CD4-positive, alpha-beta T cell (primary cell): Measurements from ENCODE around the gene SERPINA4. TPM values are rescaled to one million over a fixed set of nuclear protein-coding genes. Genes with fewer than 3 reads are reported as not detected.

ENCODE experiments used
- ATAC-seq: fragments of 200-7000 bp; cut with Tn5 transposase; one replicate; pipeline ENCODE4 v1.10.0; 2022; ENCODE audit warnings: mild to moderate bottlenecking; ENCODE audit not compliant: poor library complexity
- CTCF ChIA-PET: fragments of 350-600 bp; sonication (Branson Sonifier 250); formaldehyde crosslinking; loops from one replicate; lab custom pipeline; 2021; ENCODE audit warnings: antibody characterized with exemption, inconsistent platforms; lab: Charles Lee
- POLR2A ChIA-PET: fragments of 350-600 bp; sonication (Branson Sonifier 250); formaldehyde crosslinking; loops from one replicate; lab custom pipeline; 2021; ENCODE audit warnings: antibody characterized with exemption, inconsistent platforms; lab: Charles Lee
- DNase-seq, 14 experiments: peaks; one replicate each; pipeline ENCODE4 v3.0.0-alpha.2; 2013 to 2020; ENCODE audit warnings: mixed read lengths in 2 of 14
- H3K27ac ChIP-seq, 2 donors: one replicate each; pipeline versions ENCODE4 v1.5.1 to v1.7.0; 2013; ENCODE audit warnings: low read length in 2 of 2, low read depth in 1 of 2, mild to moderate bottlenecking in 1 of 2
- H3K27me3 ChIP-seq, 2 experiments: 1 replicate in 1 of 2; 2 replicates in 1 of 2; pipeline versions ENCODE4 v1.6.1 to v1.7.0; 2013; ENCODE audit warnings: low read length in 2 of 2, control low read depth in 1 of 2, mild to moderate bottlenecking in 1 of 2, moderate library complexity in 1 of 2; ENCODE audit not compliant: insufficient read depth in 2 of 2, control insufficient read depth in 1 of 2
- H3K36me3 ChIP-seq: one replicate; pipeline ENCODE4 v1.6.1; 2013; ENCODE audit warnings: low read length, control low read depth; ENCODE audit not compliant: insufficient read depth
- H3K4me1 ChIP-seq: one replicate; pipeline ENCODE4 v1.6.1; 2013; ENCODE audit warnings: low read length, control low read depth; ENCODE audit not compliant: insufficient read depth
- H3K4me3 ChIP-seq: one replicate; pipeline ENCODE4 v1.5.1; 2013; ENCODE audit warnings: mild to moderate bottlenecking, low read length, moderate library complexity
- H3K9me3 ChIP-seq, 2 experiments: 1 replicate in 1 of 2; 2 replicates in 1 of 2; pipeline versions ENCODE4 v1.6.1 to v1.7.0; 2013; ENCODE audit warnings: low read length in 2 of 2, mild to moderate bottlenecking in 2 of 2, control low read depth in 1 of 2, moderate library complexity in 1 of 2; ENCODE audit not compliant: control insufficient read depth in 1 of 2, insufficient read depth in 1 of 2
- H3K27ac Mint-ChIP-seq: one replicate; pipeline ENCODE4 v1.8.0; 2020; ENCODE audit warnings: mixed read lengths
- H3K27me3 Mint-ChIP-seq: one replicate; pipeline ENCODE4 v1.8.0; 2021; ENCODE audit warnings: mixed read lengths
- H3K36me3 Mint-ChIP-seq: one replicate; pipeline ENCODE4 v1.8.0; 2021; ENCODE audit warnings: low read depth, mixed read lengths
- H3K4me1 Mint-ChIP-seq: one replicate; pipeline ENCODE4 v1.8.0; 2021; ENCODE audit warnings: low read depth, mixed read lengths
- H3K4me3 Mint-ChIP-seq: one replicate; pipeline ENCODE4 v1.8.0; 2020; ENCODE audit warnings: mild to moderate bottlenecking, mixed read lengths
- H3K9me3 Mint-ChIP-seq: one replicate; pipeline ENCODE4 v1.8.0; 2020; ENCODE audit warnings: mixed read lengths
- intact Hi-C, 2 experiments: fragments of 100-400 bp; cut with DNase I in 1 of 2; cut with micrococcal nuclease in 1 of 2; formaldehyde crosslinking; loops; one replicate each; pipeline versions ENCODE4 v1.15.1 to v1.9.0; 2023 to 2025; cut with DNase I, micrococcal nuclease
- total RNA-seq, 174 experiments: library from RNA in 2 of 174; stranded (reverse) in 2 of 174; gene quantifications; one replicate each; pipeline ENCODE4 v1.2.3 and lab custom pipeline; 2021 to 2026
- TF ChIP-seq, protein P1 (sequence below): fragments of 200-600 bp; IDR thresholded peaks from one replicate; pipeline ENCODE4 v1.8.0; 2022; ENCODE audit warnings: antibody characterized with exemption, mild to moderate bottlenecking

Gene SERPINA4
- total RNA-seq, 2 experiments from 2014 or later = not detected

DNA sequence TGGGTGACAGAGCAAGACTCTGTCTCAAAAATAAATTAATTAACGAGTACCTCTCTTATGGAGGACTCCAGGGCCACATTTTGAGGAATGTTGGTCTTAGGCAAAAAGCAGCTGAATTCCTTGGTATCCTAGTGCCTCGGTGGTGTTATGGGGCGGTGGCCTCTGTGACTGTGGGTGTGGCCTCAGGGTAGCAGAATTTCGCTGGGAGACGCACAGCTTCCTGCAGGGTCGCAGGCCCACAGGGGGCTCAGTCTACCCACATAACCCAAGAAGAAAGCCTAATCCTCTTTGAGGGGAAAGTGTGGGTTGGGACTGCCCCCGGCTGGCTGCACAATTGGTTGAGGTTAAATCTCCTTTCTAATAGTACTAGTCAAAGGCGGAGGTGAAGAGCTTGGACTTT, 11.2 kb upstream of the SERPINA4 start:
- H3K27me3 Mint-ChIP-seq = peaks cover 73% of the 10 kb centered on the region
- ATAC-seq (no peak), DNase-seq (no peak)
- POLR2A ChIA-PET = no interaction called here
- H3K4me3 ChIP-seq = no peak overlapping the region
- TF ChIP-seq, protein P1, sequence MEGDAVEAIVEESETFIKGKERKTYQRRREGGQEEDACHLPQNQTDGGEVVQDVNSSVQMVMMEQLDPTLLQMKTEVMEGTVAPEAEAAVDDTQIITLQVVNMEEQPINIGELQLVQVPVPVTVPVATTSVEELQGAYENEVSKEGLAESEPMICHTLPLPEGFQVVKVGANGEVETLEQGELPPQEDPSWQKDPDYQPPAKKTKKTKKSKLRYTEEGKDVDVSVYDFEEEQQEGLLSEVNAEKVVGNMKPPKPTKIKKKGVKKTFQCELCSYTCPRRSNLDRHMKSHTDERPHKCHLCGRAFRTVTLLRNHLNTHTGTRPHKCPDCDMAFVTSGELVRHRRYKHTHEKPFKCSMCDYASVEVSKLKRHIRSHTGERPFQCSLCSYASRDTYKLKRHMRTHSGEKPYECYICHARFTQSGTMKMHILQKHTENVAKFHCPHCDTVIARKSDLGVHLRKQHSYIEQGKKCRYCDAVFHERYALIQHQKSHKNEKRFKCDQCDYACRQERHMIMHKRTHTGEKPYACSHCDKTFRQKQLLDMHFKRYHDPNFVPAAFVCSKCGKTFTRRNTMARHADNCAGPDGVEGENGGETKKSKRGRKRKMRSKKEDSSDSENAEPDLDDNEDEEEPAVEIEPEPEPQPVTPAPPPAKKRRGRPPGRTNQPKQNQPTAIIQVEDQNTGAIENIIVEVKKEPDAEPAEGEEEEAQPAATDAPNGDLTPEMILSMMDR = no peak
- H3K4me1 ChIP-seq = no peaks in the 10 kb centered on the region
- intact Hi-C loops = loop anchor here in 1 of 2 experiments (10.0 kb wide), 1 partner anchor 415 kb away; no protein-coding TSS in a partner anchor
- H3K9me3 ChIP-seq = peaks cover 0 to 15% of the 10 kb centered on the region in 2 experiments
- no peaks in the 10 kb centered on the region for H3K36me3 ChIP-seq
- no peak overlapping the region for H3K4me3 Mint-ChIP-seq
- no peak overlapping the region for H3K27ac ChIP-seq
- peaks cover 13% of the 10 kb centered on the region for H3K9me3 Mint-ChIP-seq
- CTCF ChIA-PET = no interaction called here
- no peaks in the 10 kb centered on the region for H3K4me1 Mint-ChIP-seq
- H3K27me3 ChIP-seq = peaks cover 0 to 6% of the 10 kb centered on the region in 2 experiments
- H3K27ac Mint-ChIP-seq = no peak overlapping the region
- H3K36me3 Mint-ChIP-seq = no peaks in the 10 kb centered on the region

DNA sequence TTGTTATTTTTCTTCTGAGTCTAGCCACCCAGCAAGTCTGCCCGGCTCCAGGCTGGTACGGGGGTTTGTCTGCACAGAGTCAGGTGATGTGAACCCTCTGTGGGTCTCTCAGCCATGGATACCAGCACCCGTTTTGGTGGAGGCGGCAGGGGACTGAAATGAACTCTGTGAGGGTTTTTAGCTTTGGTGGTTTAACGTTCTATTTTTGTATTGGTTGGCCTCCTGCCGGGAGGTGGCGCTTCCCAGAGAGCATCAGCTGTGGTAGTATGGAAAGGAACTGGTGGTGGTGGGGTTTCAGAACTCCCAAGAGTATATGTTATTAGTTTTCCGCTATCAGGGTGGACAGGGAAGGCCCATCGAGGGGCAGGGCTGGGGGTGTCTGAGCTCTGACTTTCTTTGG, 5.3 kb upstream of the SERPINA4 start:
- Histone ChIP-seq H3K27ac (no peak overlapping the region), H3K36me3 (no peaks in the 10 kb centered on the region), H3K27me3 (peaks cover 0 to 2% of the 10 kb centered on the region in 2 experiments), H3K4me3 (no peak overlapping the region), H3K4me1 (no peaks in the 10 kb centered on the region), H3K9me3 (peaks cover 0 to 11% of the 10 kb centered on the region in 2 experiments)
- Mint-ChIP-seq H3K36me3 (no peaks in the 10 kb centered on the region), H3K9me3 (peaks cover 13% of the 10 kb centered on the region), H3K27me3 (peaks cover 83% of the 10 kb centered on the region), H3K27ac (no peak overlapping the region), H3K4me3 (no peak overlapping the region), H3K4me1 (no peaks in the 10 kb centered on the region)
- ATAC-seq (no peak), DNase-seq (no peak)
- ChIA-PET POLR2A (no interaction called here), CTCF (no interaction called here)
- TF ChIP-seq, protein P1 = no peak
- intact Hi-C loops = loop anchor here in 1 of 2 experiments (10.0 kb wide), 1 partner anchor 421 kb away; no protein-coding TSS in a partner anchor

- CTCF ChIA-PET = no interaction called here
- Histone ChIP-seq H3K9me3 (peaks cover 0 to 11% of the 10 kb centered on the region in 2 experiments), H3K4me3 (no peak overlapping the region), H3K36me3 (no peaks in the 10 kb centered on the region), H3K4me1 (no peaks in the 10 kb centered on the region), H3K27me3 (peaks cover 0 to 2% of the 10 kb centered on the region in 2 experiments), H3K27ac (no peak overlapping the region)
- Mint-ChIP-seq H3K27ac (no peak overlapping the region), H3K9me3 (peaks cover 13% of the 10 kb centered on the region), H3K36me3 (no peaks in the 10 kb centered on the region), H3K27me3 (peaks cover 74% of the 10 kb centered on the region), H3K4me1 (no peaks in the 10 kb centered on the region), H3K4me3 (no peak overlapping the region)
- POLR2A ChIA-PET = no interaction called here
- ATAC-seq (no peak), DNase-seq (no peak)
- intact Hi-C loops = loop anchor here in 1 of 2 experiments (10.0 kb wide), 1 partner anchor 423 kb away; no protein-coding TSS in a partner anchor
- TF ChIP-seq, protein P1 = no peak
These were observed 3.9 kb upstream of the SERPINA4 start for GRCh38 chr14:94557327-94557726.
